GM10266 (cell line): ENCODE data around the gene ZIK1.

Experiments used
- DNase-seq: peaks from one replicate; pipeline ENCODE4 v3.0.0; 2012; ENCODE audit errors: extremely low spot score
- TF ChIP-seq, protein P1 (sequence below): IDR thresholded peaks from 2 replicates; pipeline ENCODE4 v1.5.1; 2012; ENCODE audit warnings: mild to moderate bottlenecking, low read depth; ENCODE audit not compliant: control insufficient read depth, insufficient read depth; ENCODE audit errors: missing control alignments

The ZIK1 gene

GRCh38 chr19:57578487-57579205 lies 5.3 kb upstream of the ZIK1 start, which contains the start of gene ZNF416:
Gene ZNF416, minus strand, starts transcription at chr19:57578911. Its CDS starts 207 bp downstream, at chr19:57578704.
- TF ChIP-seq, protein P1, sequence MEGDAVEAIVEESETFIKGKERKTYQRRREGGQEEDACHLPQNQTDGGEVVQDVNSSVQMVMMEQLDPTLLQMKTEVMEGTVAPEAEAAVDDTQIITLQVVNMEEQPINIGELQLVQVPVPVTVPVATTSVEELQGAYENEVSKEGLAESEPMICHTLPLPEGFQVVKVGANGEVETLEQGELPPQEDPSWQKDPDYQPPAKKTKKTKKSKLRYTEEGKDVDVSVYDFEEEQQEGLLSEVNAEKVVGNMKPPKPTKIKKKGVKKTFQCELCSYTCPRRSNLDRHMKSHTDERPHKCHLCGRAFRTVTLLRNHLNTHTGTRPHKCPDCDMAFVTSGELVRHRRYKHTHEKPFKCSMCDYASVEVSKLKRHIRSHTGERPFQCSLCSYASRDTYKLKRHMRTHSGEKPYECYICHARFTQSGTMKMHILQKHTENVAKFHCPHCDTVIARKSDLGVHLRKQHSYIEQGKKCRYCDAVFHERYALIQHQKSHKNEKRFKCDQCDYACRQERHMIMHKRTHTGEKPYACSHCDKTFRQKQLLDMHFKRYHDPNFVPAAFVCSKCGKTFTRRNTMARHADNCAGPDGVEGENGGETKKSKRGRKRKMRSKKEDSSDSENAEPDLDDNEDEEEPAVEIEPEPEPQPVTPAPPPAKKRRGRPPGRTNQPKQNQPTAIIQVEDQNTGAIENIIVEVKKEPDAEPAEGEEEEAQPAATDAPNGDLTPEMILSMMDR = peak; percentile 25
- peak; percentile 98 for DNase-seq

- DNase-seq = no peak
- TF ChIP-seq, protein P1 = no peak
These were observed 833 bp upstream of the ZIK1 start for GRCh38 chr19:57583104-57583520.

DNA sequence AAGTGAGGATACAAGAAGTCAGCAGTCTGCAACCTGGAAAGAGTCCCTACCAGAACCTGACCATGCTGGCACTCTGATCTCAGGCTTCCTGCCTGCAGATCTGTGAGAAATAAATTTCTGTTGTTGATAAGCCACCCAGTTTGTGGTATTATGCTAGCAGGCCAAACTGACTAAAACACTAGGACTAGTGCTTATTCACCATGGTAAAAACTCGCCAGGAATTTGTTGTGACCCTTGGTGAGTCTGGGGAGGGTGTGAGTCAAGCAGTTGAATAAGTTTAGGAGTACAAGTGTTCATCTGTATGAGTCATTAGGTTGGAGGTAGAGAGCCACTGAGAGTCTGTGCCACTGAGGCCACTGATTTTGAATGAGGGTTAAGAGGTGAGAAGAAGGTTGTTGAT lies 3.6 kb downstream of the ZIK1 start:
- TF ChIP-seq, protein P1 = no peak
- no peak for DNase-seq

GRCh38 chr19:57599377-57599760 lies 15.4 kb downstream of the ZIK1 start:
- DNase-seq = no peak
- TF ChIP-seq, protein P1 = no peak

- TF ChIP-seq, protein P1 = no peak
- DNase-seq = peak; percentile 91
These were observed 15.9 kb downstream of the ZIK1 start, which contains the start of gene ZNF530 for GRCh38 chr19:57599761-57600383. Gene ZNF530, plus strand, starts transcription at chr19:57599885. Its CDS starts 4,461 bp downstream, at chr19:57604346.

DNA sequence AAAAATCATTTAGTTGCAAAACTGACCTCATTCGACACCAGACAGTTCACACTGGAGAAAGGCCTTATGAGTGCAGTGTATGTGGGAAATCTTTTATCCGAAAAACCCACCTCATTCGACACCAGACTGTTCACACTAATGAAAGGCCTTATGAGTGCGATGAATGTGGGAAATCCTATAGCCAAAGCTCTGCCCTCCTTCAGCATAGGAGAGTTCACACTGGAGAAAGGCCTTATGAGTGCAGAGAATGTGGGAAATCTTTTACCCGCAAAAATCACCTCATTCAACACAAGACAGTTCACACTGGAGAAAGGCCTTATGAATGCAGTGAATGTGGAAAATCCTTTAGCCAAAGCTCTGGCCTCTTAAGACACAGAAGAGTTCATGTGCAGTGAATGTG lies 23.0 kb downstream of the ZIK1 start:
- TF ChIP-seq, protein P1 = no peak
- DNase-seq = no peak

DNA sequence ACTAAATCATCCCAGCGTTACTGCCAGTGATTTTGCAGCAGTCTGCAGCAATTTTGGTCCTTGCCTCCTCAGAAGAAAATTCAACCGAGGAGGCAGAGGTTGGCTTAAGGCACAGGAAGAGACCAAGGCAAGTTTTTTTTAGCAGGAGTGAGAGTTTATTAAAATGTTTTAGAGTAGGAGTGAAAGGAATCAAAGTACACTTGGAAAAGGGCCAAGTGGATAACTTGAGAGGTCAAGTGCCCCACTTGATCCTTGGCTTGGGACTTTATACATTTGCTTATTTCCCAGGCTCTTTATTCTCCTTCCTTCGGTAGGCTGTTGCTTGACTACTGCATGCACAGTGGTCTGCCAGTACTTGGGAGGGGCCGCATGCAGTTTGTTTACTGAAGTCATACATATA lies 27.2 kb downstream of the ZIK1 start:
- TF ChIP-seq, protein P1 = no peak
- DNase-seq = no peak
